Astrocyte (in vitro differentiated cells and primary cell): ENCODE results near the gene WDR27. TPM values are rescaled to one million over a fixed set of nuclear protein-coding genes. Genes with fewer than 3 reads are reported as not detected.

ENCODE experiments used
- DNase-seq: peaks from one replicate; pipeline ENCODE4 v3.0.0-alpha.2; 2010; ENCODE audit warnings: low read depth
- FAIRE-seq: peaks from 2 replicates; lab custom pipeline; 2011; peaks lifted over from hg19 to GRCh38; lab: Jason Lieb, UNC
- H2AFZ ChIP-seq: 2 replicates; pipeline ENCODE4 v1.6.0; 2012; ENCODE audit warnings: low read depth, low read length, inconsistent platforms
- H3K27ac ChIP-seq: 2 replicates; pipeline ENCODE4 v1.5.1; 2011; ENCODE audit warnings: low read depth, low read length, inconsistent platforms
- H3K27me3 ChIP-seq: 2 replicates; pipeline ENCODE4 v1.6.0; 2011; ENCODE audit warnings: low read length, inconsistent platforms; ENCODE audit not compliant: insufficient read depth
- H3K36me3 ChIP-seq: 2 replicates; pipeline ENCODE4 v1.5.1; 2011; ENCODE audit warnings: low read length, inconsistent platforms; ENCODE audit not compliant: insufficient read depth
- H3K4me1 ChIP-seq: 2 replicates; pipeline ENCODE4 v1.5.1; 2011; ENCODE audit warnings: low read length, inconsistent platforms; ENCODE audit not compliant: insufficient read depth
- H3K4me2 ChIP-seq: 2 replicates; pipeline ENCODE4 v1.6.0; 2012; ENCODE audit warnings: low read length, inconsistent platforms
- H3K4me3 ChIP-seq: 2 replicates; pipeline ENCODE4 v1.5.1; 2011; ENCODE audit warnings: low read depth, mild to moderate bottlenecking, low read length, inconsistent platforms; ENCODE audit not compliant: insufficient read depth
- H3K79me2 ChIP-seq: 2 replicates; pipeline ENCODE4 v1.6.0; 2012; ENCODE audit warnings: mild to moderate bottlenecking, low read length, inconsistent platforms; ENCODE audit not compliant: insufficient read depth
- H3K9ac ChIP-seq: 2 replicates; pipeline ENCODE4 v1.6.0; 2012; ENCODE audit warnings: mild to moderate bottlenecking, low read length, inconsistent platforms
- H3K9me3 ChIP-seq: 2 replicates; pipeline ENCODE4 v1.5.1; 2012; ENCODE audit warnings: low read depth, mild to moderate bottlenecking, low read length, inconsistent platforms; ENCODE audit not compliant: insufficient read depth
- H4K20me1 ChIP-seq: 2 replicates; pipeline ENCODE4 v1.6.0; 2012; ENCODE audit warnings: low read length, inconsistent platforms; ENCODE audit not compliant: insufficient read depth
- H3K27ac Mint-ChIP-seq: one replicate; pipeline ENCODE4 v1.8.0; 2021; ENCODE audit warnings: mild to moderate bottlenecking, mixed read lengths; ENCODE audit not compliant: unreplicated experiment
- H3K27me3 Mint-ChIP-seq: one replicate; pipeline ENCODE4 v1.8.0; 2021; ENCODE audit warnings: low read depth, mixed read lengths; ENCODE audit not compliant: unreplicated experiment
- H3K36me3 Mint-ChIP-seq: one replicate; pipeline ENCODE4 v1.8.0; 2021; ENCODE audit warnings: low read depth, mixed read lengths; ENCODE audit not compliant: unreplicated experiment
- H3K4me1 Mint-ChIP-seq: one replicate; pipeline ENCODE4 v1.8.0; 2021; ENCODE audit warnings: low read depth, mixed read lengths; ENCODE audit not compliant: unreplicated experiment
- H3K4me3 Mint-ChIP-seq: one replicate; pipeline ENCODE4 v1.8.0; 2021; ENCODE audit warnings: mild to moderate bottlenecking, moderate library complexity, mixed read lengths; ENCODE audit not compliant: unreplicated experiment
- H3K9me3 Mint-ChIP-seq: one replicate; pipeline ENCODE4 v1.8.0; 2021; ENCODE audit warnings: mild to moderate bottlenecking, mixed read lengths; ENCODE audit not compliant: unreplicated experiment
- CTCF ChIP-seq: IDR thresholded peaks from 2 replicates; pipeline ENCODE4 v1.5.1; 2011; ENCODE audit warnings: low read depth, mild to moderate bottlenecking, inconsistent platforms, low read length, moderate library complexity; ENCODE audit not compliant: insufficient read depth
- EZH2 ChIP-seq: IDR thresholded peaks from 2 replicates; pipeline ENCODE4 v1.6.1; 2012; ENCODE audit warnings: mild to moderate bottlenecking, low read length, inconsistent platforms; ENCODE audit not compliant: insufficient read depth
- total RNA-seq: library from RNA; stranded (reverse); gene quantifications from 2 replicates; pipeline ENCODE4 v1.2.1, GENCODE V29; 2021

The WDR27 gene
- total RNA-seq, 1 donor from 2014 or later = 31.2 TPM

GRCh38 chr6:169568314-169569087 lies 133.3 kb downstream of the WDR27 start:
- no peak overlapping the region for H3K27ac ChIP-seq
- H3K27me3 ChIP-seq = no peaks in the 10 kb centered on the region
- TF ChIP-seq CTCF = no peak
- no peak for TF ChIP-seq EZH2
- Mint-ChIP-seq H3K4me1 (peaks cover 1% of the 10 kb centered on the region), H3K4me3 (no peak overlapping the region), H3K36me3 (peaks cover 17% of the 10 kb centered on the region), H3K27ac (no peak overlapping the region), H3K9me3 (no peaks in the 10 kb centered on the region), H3K27me3 (no peaks in the 10 kb centered on the region)
- H3K36me3 ChIP-seq = no peaks in the 10 kb centered on the region
- no peaks in the 10 kb centered on the region for H4K20me1 ChIP-seq
- H3K4me1 ChIP-seq = peaks cover 10% of the 10 kb centered on the region
- DNase-seq (no peak), FAIRE-seq (no peak)
- H3K9ac ChIP-seq = no peak overlapping the region
- H3K9me3 ChIP-seq = no peaks in the 10 kb centered on the region
- H3K4me2 ChIP-seq = no peak overlapping the region
- no peaks in the 10 kb centered on the region for H3K79me2 ChIP-seq
- no peak overlapping the region for H3K4me3 ChIP-seq
- no peak overlapping the region for H2AFZ ChIP-seq

DNA sequence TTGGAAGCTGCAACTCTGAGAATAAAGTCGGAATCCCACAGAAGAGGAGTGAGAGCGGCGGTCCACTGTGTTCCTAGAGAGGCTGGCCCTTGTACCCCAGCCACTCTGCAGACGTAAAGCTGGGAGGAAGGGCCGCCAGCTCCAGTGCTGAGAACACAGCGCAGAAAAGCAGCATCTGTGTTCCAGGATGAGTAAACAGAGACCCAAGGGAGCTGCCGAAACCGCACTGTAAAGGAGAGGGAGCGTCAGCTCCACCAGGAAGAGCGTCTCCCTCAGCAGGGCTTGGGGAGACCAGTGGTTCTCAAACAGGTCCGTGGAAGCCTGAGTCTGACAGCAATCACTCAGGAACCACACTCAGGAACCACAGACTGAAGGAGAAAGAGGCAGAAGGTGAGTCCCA lies 134.0 kb downstream of the WDR27 start:
- H3K27ac Mint-ChIP-seq = no peak overlapping the region
- DNase-seq (no peak), FAIRE-seq (no peak)
- Histone ChIP-seq H3K27ac (no peak overlapping the region), H3K9ac (no peak overlapping the region), H3K4me3 (no peak overlapping the region), H3K27me3 (no peaks in the 10 kb centered on the region), H3K9me3 (no peaks in the 10 kb centered on the region), H3K36me3 (no peaks in the 10 kb centered on the region), H3K4me1 (peaks cover 10% of the 10 kb centered on the region), H3K4me2 (no peak overlapping the region), H4K20me1 (no peaks in the 10 kb centered on the region), H3K79me2 (no peaks in the 10 kb centered on the region), H2AFZ (no peak overlapping the region)
- no peaks in the 10 kb centered on the region for H3K9me3 Mint-ChIP-seq
- H3K27me3 Mint-ChIP-seq = no peaks in the 10 kb centered on the region
- TF ChIP-seq EZH2 = no peak
- no peak for TF ChIP-seq CTCF
- no peak overlapping the region for H3K4me3 Mint-ChIP-seq
- H3K36me3 Mint-ChIP-seq = peaks cover 21% of the 10 kb centered on the region
- H3K4me1 Mint-ChIP-seq = peaks cover 1% of the 10 kb centered on the region
